ENCODE results near the gene TMX4.

DNA sequence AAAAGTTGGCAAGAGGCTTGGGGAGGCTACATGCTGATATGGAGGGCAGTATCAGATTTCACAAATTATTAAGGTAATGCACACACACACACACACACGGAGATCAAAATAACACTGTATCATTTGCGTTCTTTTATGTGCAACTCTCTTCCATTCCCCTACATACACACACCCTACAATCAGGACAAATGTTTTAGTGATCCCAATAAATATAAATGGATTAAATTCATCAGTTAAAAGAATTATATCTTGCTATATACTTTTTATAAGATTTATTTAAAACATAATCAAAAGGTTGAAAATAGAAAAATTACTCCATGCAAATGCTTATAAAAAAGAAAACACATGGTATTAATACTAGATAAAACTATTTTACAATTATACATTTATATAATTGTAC lies 25.9 kb downstream of the TMX4 start:
- TF ChIP-seq POLR2A (IDR thresholded peaks at IDR 0.05; ENCODE audit: borderline replicate concordance, extremely low read depth, insufficient read depth, insufficient read length) = no peak
- TF ChIP-seq REST (IDR thresholded peaks at IDR 0.05; ENCODE audit: low read depth) = no peak
- no peak for TF ChIP-seq CTCF (IDR thresholded peaks at IDR 0.05 in 2 of 3, conservative IDR thresholded peaks at IDR 0.05 in 1 of 3; ENCODE audit: borderline replicate concordance in 1 of 3, insufficient read depth in 1 of 3, low read depth in 2 of 3, low read length in 2 of 3)
- no peak for TF ChIP-seq ZFX (IDR thresholded peaks at IDR 0.05)
- no peak for TF ChIP-seq JUND (IDR thresholded peaks at IDR 0.05)
- no peak for TF ChIP-seq RAD21 (IDR thresholded peaks at IDR 0.05; ENCODE audit: low read depth)
- no peak for TF ChIP-seq EZH2phosphoT487 (IDR thresholded peaks at IDR 0.05; ENCODE audit: borderline replicate concordance)
- TF ChIP-seq EZH2 (IDR thresholded peaks at IDR 0.05) = no peak

Measured in HCT116 (cell line).